Measurements from ENCODE around the gene LNX1.

- TF ChIP-seq EZH2 (IDR thresholded peaks at IDR 0.05; ENCODE audit: insufficient read depth, poor library complexity, severe bottlenecking) (no peak), EZH2phosphoT487 (IDR thresholded peaks at IDR 0.05; ENCODE audit: insufficient read depth, low read depth) (no peak)
Observed at GRCh38 chr4:53511014-53511413, 80.3 kb downstream of the LNX1 start.
